Small intestine (tissue), 7 donors: ENCODE results near the gene NLRC4. TPM values are rescaled to one million over a fixed set of nuclear protein-coding genes. Genes with fewer than 3 reads are reported as not detected.
"Not testable (repeated sequence)": the region's sequence is repeated elsewhere in the genome, so short reads cannot be mapped to it uniquely, and the experiment has no call there.

Experiments
- DNase-seq, 2 donors: peaks; one replicate each; pipeline versions ENCODE4 v3.0.0 to v3.0.0-alpha.2; 2013
- FAIRE-seq: peaks from 2 replicates; lab custom pipeline; 2012; peaks lifted over from hg19 to GRCh38; lab: Jason Lieb, UNC
- H3K27ac ChIP-seq, 3 donors: one replicate each; pipeline ENCODE4 v1.5.1; 2013; ENCODE audit warnings: low read length in 2 of 3, mild to moderate bottlenecking in 2 of 3, control low read depth in 1 of 3, inconsistent platforms in 1 of 3, low read depth in 1 of 3, moderate library complexity in 1 of 3
- H3K27me3 ChIP-seq, 3 donors: one replicate each; pipeline ENCODE4 v1.6.1; 2013; ENCODE audit warnings: low read length in 3 of 3, inconsistent platforms in 1 of 3; ENCODE audit not compliant: control insufficient read depth in 3 of 3, insufficient read depth in 3 of 3
- H3K36me3 ChIP-seq, 3 donors: one replicate each; pipeline ENCODE4 v1.6.1; 2013; ENCODE audit warnings: low read length in 3 of 3, inconsistent platforms in 1 of 3, low read depth in 1 of 3, mild to moderate bottlenecking in 1 of 3, moderate library complexity in 1 of 3; ENCODE audit not compliant: control insufficient read depth in 3 of 3, insufficient read depth in 2 of 3
- H3K4me1 ChIP-seq, 3 donors: one replicate each; pipeline ENCODE4 v1.6.1; 2013; ENCODE audit warnings: low read length in 2 of 3, inconsistent platforms in 1 of 3, low read depth in 1 of 3, mild to moderate bottlenecking in 1 of 3, moderate library complexity in 1 of 3; ENCODE audit not compliant: control insufficient read depth in 3 of 3, insufficient read depth in 2 of 3
- H3K4me3 ChIP-seq, 3 donors: one replicate each; pipeline ENCODE4 v1.5.1; 2013; ENCODE audit warnings: low read length in 3 of 3, control low read depth in 1 of 3, inconsistent platforms in 1 of 3, low read depth in 1 of 3, mild to moderate bottlenecking in 1 of 3, moderate library complexity in 1 of 3
- H3K9me3 ChIP-seq, 2 donors: one replicate each; pipeline ENCODE4 v1.6.1; 2013; ENCODE audit warnings: low read depth in 1 of 2, low read length in 1 of 2; ENCODE audit not compliant: control insufficient read depth in 2 of 2, insufficient read depth in 1 of 2
- whole genome bisulfite sequencing, 3 donors: extraction: QIAGEN DNeasy Blood & Tissue Kit; methylation state at CpG; one replicate each; pipeline ENCODE4 v1.1.7; 2013; 5-methylcytosine and 5-hydroxymethylcytosine counted together
- polyA plus RNA-seq, 4 donors: library from polyadenylated mRNA; stranded (reverse) in 3 of 4; unstranded in 1 of 4; fragments of 200-250 nt in 3 of 4; fragments of 120-200 nt in 1 of 4; gene quantifications; one replicate each; pipeline versions ENCODE4 v1.2.1 to v1.2.3, GENCODE V29; 2013
- donor health status: healthy with polysubstance abuse.
- donor health status: control.
- donor health status: control.
- donor health status: Bipolar disorder and iron deficiency.
- donor health status: healthy.

Gene NLRC4
- polyA plus RNA-seq, 4 donors: 0.22 to 1.1 (median 0.89) TPM

DNA sequence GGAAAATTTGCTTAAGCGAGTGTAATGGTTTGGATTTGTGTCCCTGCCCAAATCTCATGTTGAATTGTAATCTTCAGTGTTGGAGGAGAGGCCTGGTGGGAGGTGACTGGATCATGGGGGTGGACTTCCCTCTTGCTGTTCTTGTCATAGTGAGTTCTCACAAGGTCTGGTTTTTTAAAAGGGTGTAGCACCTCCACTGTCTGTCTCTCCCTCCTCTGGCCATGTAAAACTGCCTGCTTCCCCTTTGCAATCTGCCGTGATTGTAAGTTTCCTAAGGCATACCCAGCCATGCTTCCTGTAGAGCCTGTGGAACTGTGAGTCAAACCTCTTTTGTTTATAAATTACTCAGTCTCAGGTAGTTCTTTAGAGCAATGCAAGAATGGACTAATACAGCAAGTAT, 19.6 kb upstream of the NLRC4 start:
- H3K9me3 ChIP-seq: no peaks in the 10 kb centered on the region
- no peaks in the 10 kb centered on the region for H3K27me3 ChIP-seq
- H3K4me3 ChIP-seq: no peak overlapping the region
- H3K4me1 ChIP-seq: peaks cover 0 to 3% (median 0%) of the 10 kb centered on the region in 3 donors
- peaks cover 0 to 18% (median 2%) of the 10 kb centered on the region in 3 donors for H3K36me3 ChIP-seq
- FAIRE-seq (no peak), DNase-seq (no peak)
- H3K27ac ChIP-seq: no peak overlapping the region
- WGBS, 3 donors: 87 to 92% (median 89%) methylated on average over 2 of the region's 2 CpGs

DNA sequence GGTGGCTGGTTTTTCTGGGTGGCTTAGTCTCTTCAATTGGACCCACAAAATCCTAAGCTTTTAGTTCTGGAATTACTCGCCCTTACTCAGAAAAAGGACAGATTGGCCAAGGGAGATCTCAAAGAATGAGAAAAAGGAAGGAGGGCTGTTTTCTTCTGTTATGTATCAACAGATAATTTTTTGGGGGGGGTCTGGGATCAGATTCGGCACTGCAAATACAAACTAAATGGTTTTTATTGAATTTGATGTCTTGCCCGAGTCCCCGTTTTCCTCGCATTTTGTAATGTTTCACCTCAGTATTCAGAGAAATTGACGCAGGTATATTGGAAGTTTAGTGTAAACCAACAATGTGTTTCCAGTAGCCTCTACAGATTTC, 13.8 kb upstream of the NLRC4 start:
- H3K27ac ChIP-seq: peak overlapping the region; percentile 49 to 71 (median 68)
- FAIRE-seq (no peak), DNase-seq (peak in 1 of 2 donors; percentile 12)
- 7 to 16% (median 7%) methylated on average over 6 of the region's 6 CpGs for WGBS, 3 donors
- peaks cover 0 to 18% (median 0%) of the 10 kb centered on the region in 3 donors for H3K36me3 ChIP-seq
- no peaks in the 10 kb centered on the region for H3K27me3 ChIP-seq
- peak overlapping the region; percentile 74 to 100 (median 100) for H3K4me3 ChIP-seq
- H3K4me1 ChIP-seq: peaks cover 0 to 5% (median 0%) of the 10 kb centered on the region in 3 donors
- H3K9me3 ChIP-seq: no peaks in the 10 kb centered on the region

DNA sequence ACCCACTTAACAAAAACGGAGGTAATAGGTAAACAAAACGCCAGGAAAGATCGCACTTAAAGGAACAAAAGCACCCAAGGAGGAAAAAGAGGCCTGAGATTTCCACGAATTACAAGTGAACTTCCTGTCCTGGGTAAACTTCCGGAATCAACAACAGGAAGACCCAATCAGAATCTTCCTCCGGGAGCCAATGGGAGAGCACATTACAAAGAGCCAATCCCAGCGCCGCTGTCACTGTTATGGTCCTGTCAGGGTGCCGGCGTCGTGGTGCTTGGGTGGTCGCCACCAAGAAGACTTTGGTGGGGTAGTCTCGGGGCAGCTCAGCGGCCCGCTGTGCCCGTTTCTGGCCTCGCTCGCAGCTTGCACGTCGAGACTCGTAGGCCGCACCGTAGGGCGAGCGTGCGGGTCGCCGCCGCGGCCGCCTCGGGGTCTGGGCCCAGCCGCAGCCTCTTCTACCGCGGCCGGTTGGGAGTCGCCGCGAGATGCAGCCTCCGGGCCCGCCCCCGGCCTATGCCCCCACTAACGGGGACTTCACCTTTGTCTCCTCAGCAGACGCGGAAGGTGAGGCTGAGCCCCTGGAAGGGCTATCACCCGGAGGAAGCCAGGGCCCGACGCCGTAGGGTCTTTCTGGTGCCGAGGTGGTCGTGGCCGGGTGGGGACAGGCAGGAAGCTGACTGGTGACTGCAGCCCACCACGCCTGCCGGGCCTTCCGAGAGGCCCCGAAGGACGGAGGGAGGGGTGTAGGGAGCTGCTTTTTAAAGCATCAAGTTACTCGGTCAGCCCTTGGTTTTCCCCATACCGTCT, 13.2 kb upstream of the NLRC4 start, which contains the start of gene YIPF4:
Gene YIPF4 (plus strand): TSS at position 231 of the 804 bp plus-strand sequence. CDS start 252 bp downstream, at position 483.
- peak within 1 kb of the TSS; percentile 74 to 100 (median 100) for H3K4me3 ChIP-seq
- no peak for FAIRE-seq
- H3K27ac ChIP-seq: peak within 1 kb of the TSS; percentile 49 to 71 (median 68)
- peaks cover 0 to 5% (median 0%) of the 10 kb centered on the region in 3 donors for H3K4me1 ChIP-seq
- H3K36me3 ChIP-seq: peaks cover 0 to 18% (median 0%) of the 10 kb centered on the region in 3 donors
- peak; percentile 94 to 96 for DNase-seq
- WGBS, 3 donors: 0% methylated on average over 57 to 59 of the region's 59 CpGs
- H3K27me3 ChIP-seq: no peaks in the 10 kb centered on the region
- no peaks in the 10 kb centered on the region for H3K9me3 ChIP-seq

DNA sequence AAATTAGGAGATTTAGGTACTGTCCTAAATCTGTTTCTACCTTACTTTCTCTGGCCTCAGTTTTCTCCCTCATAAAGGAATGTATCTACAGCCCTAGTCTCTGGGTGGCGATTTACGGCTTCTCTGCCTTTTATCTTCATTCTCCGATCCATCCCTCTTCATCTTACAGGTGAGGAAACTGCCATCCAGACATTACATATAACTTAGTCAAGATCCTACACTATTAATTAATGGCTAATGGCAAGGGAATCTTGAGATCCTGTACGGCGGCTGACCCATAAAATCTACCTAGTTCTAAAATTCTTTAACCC, 12.6 kb upstream of the NLRC4 start:
- no peak for FAIRE-seq
- H3K36me3 ChIP-seq: peaks cover 0 to 12% (median 0%) of the 10 kb centered on the region in 3 donors
- 53 to 63% (median 62%) methylated on average over 5 of the region's 5 CpGs for WGBS, 3 donors
- H3K4me1 ChIP-seq: peaks cover 0 to 5% (median 0%) of the 10 kb centered on the region in 3 donors
- peak overlapping the region; percentile 49 to 68 (median 65) for H3K27ac ChIP-seq
- DNase-seq: no peak
- peak overlapping the region in 2 of 3 donors; percentile 100 for H3K4me3 ChIP-seq
- H3K9me3 ChIP-seq: no peaks in the 10 kb centered on the region
- H3K27me3 ChIP-seq: no peaks in the 10 kb centered on the region

DNA sequence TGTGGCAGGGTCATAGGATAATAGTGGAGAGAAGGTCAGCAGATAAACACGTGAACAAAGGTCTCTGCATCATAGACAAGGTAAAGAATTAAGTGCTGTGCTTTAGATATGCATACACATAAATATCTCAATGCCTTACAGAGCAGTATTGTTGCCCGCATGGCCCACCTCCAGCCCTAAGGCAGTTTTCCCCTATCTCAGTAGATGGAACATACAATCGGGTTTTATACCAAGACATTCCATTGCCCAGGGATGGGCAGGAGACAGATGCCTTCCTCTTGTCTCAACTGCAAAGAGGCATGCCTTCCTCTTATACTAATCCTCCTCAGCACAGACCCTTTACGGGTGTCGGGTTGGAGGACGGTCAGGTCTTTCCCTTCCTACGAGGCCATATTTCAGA, 11.1 kb upstream of the NLRC4 start:
- DNase-seq, FAIRE-seq, H3K27me3 ChIP-seq, H3K36me3 ChIP-seq, H3K9me3 ChIP-seq, H3K4me3 ChIP-seq, H3K27ac ChIP-seq, H3K4me1 ChIP-seq: not testable (repeated sequence)
- 81 to 90% (median 86%) methylated on average over 7 of the region's 7 CpGs for WGBS, 3 donors

DNA sequence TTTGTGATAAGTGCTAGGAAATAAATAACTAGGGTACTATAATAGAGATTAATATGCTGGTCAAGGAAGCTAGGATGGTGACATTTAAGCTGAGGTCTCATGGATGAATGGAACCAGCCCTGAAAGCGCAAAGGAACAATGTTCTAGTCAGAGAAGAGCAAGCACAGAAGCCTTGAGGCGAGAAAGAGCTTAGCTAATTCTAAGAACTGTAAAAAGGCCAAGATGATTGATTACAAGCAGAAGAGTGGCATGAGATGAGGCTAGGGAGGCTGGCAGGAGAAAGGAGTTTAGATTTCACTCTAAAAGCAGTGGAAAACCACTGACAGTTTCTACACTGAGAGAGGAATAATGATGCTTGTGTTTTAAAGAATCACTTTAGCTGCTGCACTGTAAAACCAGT, 9.6 kb upstream of the NLRC4 start:
- no peak for FAIRE-seq
- WGBS, 3 donors: 83 to 88% (median 85%) methylated on average over 2 of the region's 2 CpGs

DNA sequence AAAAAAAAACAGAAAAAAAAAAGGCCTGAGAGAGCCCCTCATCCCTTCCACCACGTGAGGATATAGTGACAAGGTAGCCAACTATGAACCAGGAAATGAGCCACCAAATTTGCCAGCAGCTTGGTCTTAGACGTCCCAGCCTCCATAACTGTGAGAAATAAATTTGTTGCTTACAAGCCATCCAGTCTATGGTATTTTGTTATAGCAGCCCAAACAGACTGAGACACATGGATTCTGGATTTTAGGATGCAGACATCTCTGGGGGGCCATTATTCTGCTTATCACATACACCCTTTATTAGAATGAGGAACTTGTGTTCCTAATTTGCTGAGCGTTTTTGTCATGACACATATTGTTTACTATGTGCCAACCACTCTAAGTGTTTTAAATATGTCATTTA, 7.6 kb upstream of the NLRC4 start:
- 29 to 45% (median 40%) methylated on average over 3 of the region's 3 CpGs for WGBS, 3 donors
- H3K4me1 ChIP-seq: peaks cover 0 to 3% (median 0%) of the 10 kb centered on the region in 3 donors
- H3K4me3 ChIP-seq: no peak overlapping the region
- H3K9me3 ChIP-seq: no peaks in the 10 kb centered on the region
- H3K36me3 ChIP-seq: no peaks in the 10 kb centered on the region
- DNase-seq (no peak), FAIRE-seq (no peak)
- no peak overlapping the region for H3K27ac ChIP-seq
- peaks cover 0 to 5% (median 0%) of the 10 kb centered on the region in 3 donors for H3K27me3 ChIP-seq

More for the DNA sequence above, 9.6 kb upstream of the NLRC4 start:
- Histone ChIP-seq H3K4me1 (peaks cover 0 to 5% (median 0%) of the 10 kb centered on the region in 3 donors), H3K27ac (no peak overlapping the region), H3K36me3 (no peaks in the 10 kb centered on the region), H3K27me3 (peaks cover 0 to 2% (median 0%) of the 10 kb centered on the region in 3 donors), H3K4me3 (no peak overlapping the region), H3K9me3 (no peaks in the 10 kb centered on the region)
- no peak for DNase-seq

DNA sequence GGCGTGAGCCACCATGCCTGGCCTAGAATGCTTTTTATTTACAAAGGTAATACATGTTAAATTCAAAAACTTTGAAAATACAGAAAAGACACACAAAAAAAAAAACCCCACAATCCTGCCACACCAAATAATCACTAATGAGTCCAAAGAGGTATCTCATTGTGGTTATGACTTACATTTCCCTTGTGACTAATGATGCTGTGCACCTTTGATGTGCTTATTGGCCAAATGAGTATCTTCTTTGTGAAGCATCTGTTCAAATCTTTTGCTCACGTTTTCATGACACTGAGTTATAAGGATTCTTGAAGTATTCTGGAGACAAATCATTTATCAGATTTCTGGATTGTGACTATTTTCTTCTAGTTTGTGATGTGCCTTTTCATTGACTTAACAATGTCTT, 6.4 kb upstream of the NLRC4 start:
- Histone ChIP-seq H3K9me3 (no peaks in the 10 kb centered on the region), H3K36me3 (no peaks in the 10 kb centered on the region), H3K4me1 (no peaks in the 10 kb centered on the region), H3K27ac (no peak overlapping the region), H3K27me3 (peaks cover 0 to 5% (median 0%) of the 10 kb centered on the region in 3 donors), H3K4me3 (no peak overlapping the region)
- DNase-seq (no peak), FAIRE-seq (no peak)
- 66 to 80% (median 76%) methylated on average over 2 of the region's 2 CpGs for WGBS, 3 donors
